ENCODE results near the gene ROGDI. TPM values are rescaled to one million over a fixed set of nuclear protein-coding genes. Genes with fewer than 3 reads are reported as not detected.

ROGDI gene
- total and polyA plus RNA-seq, 9 of the 15 experiments (the other 6 are each of a cell fraction or from before 2014, with no cell fraction given), result 0.97 to 37.3 (median 16.5) TPM

GRCh38 chr16:4846901-4847773 lies 44.7 kb upstream of the ROGDI start, which contains the start of the genes GLYR1 and UBN1:
TSS of gene GLYR1 (minus strand) at chr16:4847288. CDS start at chr16:4847265, 23 bp downstream.
TSS of gene UBN1 (plus strand) at chr16:4847481. CDS start at chr16:4852918, 5,437 bp downstream.
- ChIA-PET POLR2A (interaction anchor here (0.6 to 1.8 kb wide), 16 partner anchors 9 to 975 kb away, joined by 3 to 11 read pairs (median 3); partner anchors contain the start of gene C16orf89), CTCF (ENCODE audit: low intra/inter-chr PET ratio) (no interaction called here)
- in situ Hi-C loops (cut with MboI), result no loop called here
- Histone ChIP-seq H3K4me3 (peak within 1 kb of the TSS; percentile 98), H3K9me1 (ENCODE audit: control insufficient read depth, insufficient read depth, low read length) (no peaks in the 10 kb centered on the region), H3K36me3 (ENCODE audit: control insufficient read depth, insufficient read depth, low read length) (peaks cover 47% of the 10 kb centered on the region), H3K9ac (ENCODE audit: insufficient read depth in 1 of 2, low read depth in 2 of 2, low read length in 2 of 2) (peak within 1 kb of the TSS; percentile 96 to 98), H4K20me1 (replicated peaks; ENCODE audit: control insufficient read depth, insufficient read depth, low read length) (peaks cover 34% of the 10 kb centered on the region), H2AFZ (ENCODE audit: low read depth, low read length) (peak within 1 kb of the TSS; percentile 86), H3K4me2 (ENCODE audit: insufficient read depth, low read length) (peak within 1 kb of the TSS; percentile 99), H3K4me1 (replicated peaks in 1 of 2; ENCODE audit: control insufficient read depth in 2 of 2, insufficient read depth in 2 of 2, low read length in 2 of 2) (peaks cover 23 to 34% of the 10 kb centered on the region in 2 experiments), H3K79me2 (ENCODE audit: control insufficient read depth, insufficient read depth, low read length) (peaks cover 81% of the 10 kb centered on the region), H3K27me3 (ENCODE audit: control insufficient read depth in 2 of 2, insufficient read depth in 2 of 2, low read length in 2 of 2) (no peaks in the 10 kb centered on the region), H3K9me3 (replicated peaks; ENCODE audit: control insufficient read depth, insufficient read depth, low read depth, low read length) (no peaks in the 10 kb centered on the region), H3K27ac (ENCODE audit: extremely low read depth, low read depth, low read length) (peak within 1 kb of the TSS; percentile 95)
- ATAC-seq (peak; percentile 93), FAIRE-seq (peak; percentile 57), DNase-seq (ENCODE audit: extremely low read depth in 1 of 4, low spot score in 3 of 4) (peak; percentile 96 to 99 (median 98))
- no TSS peak for BruUV-seq (replicated peaks)
- intact Hi-C loops (cut with micrococcal nuclease), result loop anchor here (2.0 to 5.0 kb wide), 3 partner anchors 44 to 115 kb away; partner anchors contain the start of genes ANKS3, DNAAF8, ROGDI and ZNF500
- WGBS (ENCODE audit: insufficient coverage, low coverage, missing lambda C conversion rate), result under 1% methylated on average over 65 of the region's 126 CpGs
- peak; percentile 95 for TF ChIP-seq POLR2A (conservative IDR thresholded peaks at IDR 0.05)
- peak; percentile 66; the same call in 1 of the 2 replicates for TF ChIP-seq POLR2AphosphoS5 (IDR thresholded peaks at IDR 0.05; ENCODE audit: control insufficient read depth, insufficient read depth, low read depth, low read length)
- TF ChIP-seq HDAC2 (IDR thresholded peaks at IDR 0.05), result 0 out of 2 replicates have a peak, but pooled peaks have one; percentile 44
- no peak for TF ChIP-seq YBX1 (IDR thresholded peaks at IDR 0.05)
- no peak for TF ChIP-seq HIVEP1 (CRISPR knock-in tag; IDR thresholded peaks at IDR 0.05)
- no peak for TF ChIP-seq EWSR1 (IDR thresholded peaks at IDR 0.05; ENCODE audit: borderline replicate concordance, low read depth, partially characterized antibody)
- no peak for TF ChIP-seq STAG1 (CRISPR knock-in tag; IDR thresholded peaks at IDR 0.05; ENCODE audit: borderline replicate concordance)
- TF ChIP-seq SMAD3 (CRISPR knock-in tag; conservative IDR thresholded peaks at IDR 0.05), result no peak
- no peak for TF ChIP-seq MAFF (IDR thresholded peaks at IDR 0.05; ENCODE audit: low read length)
- no peak for TF ChIP-seq ZNF436 (CRISPR knock-in tag; IDR thresholded peaks at IDR 0.05)
- TF ChIP-seq HCFC1 (IDR thresholded peaks at IDR 0.05; ENCODE audit: low read depth, low read length), result peak; percentile 70
- TF ChIP-seq RFX1 (IDR thresholded peaks at IDR 0.05), result no peak
- TF ChIP-seq NFIX (CRISPR knock-in tag; IDR thresholded peaks at IDR 0.05; ENCODE audit: low read depth), result no peak
- TF ChIP-seq ARID4B (CRISPR knock-in tag; IDR thresholded peaks at IDR 0.05), result peak; percentile 87
- no peak for TF ChIP-seq ZNF232 (CRISPR knock-in tag; IDR thresholded peaks at IDR 0.05)
- TF ChIP-seq NONO (IDR thresholded peaks at IDR 0.05; ENCODE audit: low read depth in 2 of 2, low read length in 1 of 2), result peak; percentile 56 to 70; a peak in 3 of 4 replicates
- TF ChIP-seq ZBTB17 (CRISPR knock-in tag; IDR thresholded peaks at IDR 0.05), result no peak; the same call in 1 of the 2 replicates
- peak; percentile 100 for TF ChIP-seq RBM25 (IDR thresholded peaks at IDR 0.05; ENCODE audit: low read depth, low read length, severe bottlenecking)
- TF ChIP-seq ZNF174 (CRISPR knock-in tag; IDR thresholded peaks at IDR 0.05), result no peak
- no peak for TF ChIP-seq ZNF24 (IDR thresholded peaks at IDR 0.05)
- TF ChIP-seq LEF1 (IDR thresholded peaks at IDR 0.05), result no peak

All from K562 (cell line).